Measurements from ENCODE around the gene IL13RA2. TPM values are rescaled to one million over a fixed set of nuclear protein-coding genes. Genes with fewer than 3 reads are reported as not detected.

Gene IL13RA2, protein sequence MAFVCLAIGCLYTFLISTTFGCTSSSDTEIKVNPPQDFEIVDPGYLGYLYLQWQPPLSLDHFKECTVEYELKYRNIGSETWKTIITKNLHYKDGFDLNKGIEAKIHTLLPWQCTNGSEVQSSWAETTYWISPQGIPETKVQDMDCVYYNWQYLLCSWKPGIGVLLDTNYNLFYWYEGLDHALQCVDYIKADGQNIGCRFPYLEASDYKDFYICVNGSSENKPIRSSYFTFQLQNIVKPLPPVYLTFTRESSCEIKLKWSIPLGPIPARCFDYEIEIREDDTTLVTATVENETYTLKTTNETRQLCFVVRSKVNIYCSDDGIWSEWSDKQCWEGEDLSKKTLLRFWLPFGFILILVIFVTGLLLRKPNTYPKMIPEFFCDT
- total RNA-seq (2014; rRNA removed; shearing (Covaris generic)) (9.4 and 11.5 TPM in 2 replicates), polyA plus RNA-seq (2016; fragmentation: Nextera tagmentation; extraction: Ambion mirVana) (11.6 and 12.3 TPM in 2 replicates)

DNA sequence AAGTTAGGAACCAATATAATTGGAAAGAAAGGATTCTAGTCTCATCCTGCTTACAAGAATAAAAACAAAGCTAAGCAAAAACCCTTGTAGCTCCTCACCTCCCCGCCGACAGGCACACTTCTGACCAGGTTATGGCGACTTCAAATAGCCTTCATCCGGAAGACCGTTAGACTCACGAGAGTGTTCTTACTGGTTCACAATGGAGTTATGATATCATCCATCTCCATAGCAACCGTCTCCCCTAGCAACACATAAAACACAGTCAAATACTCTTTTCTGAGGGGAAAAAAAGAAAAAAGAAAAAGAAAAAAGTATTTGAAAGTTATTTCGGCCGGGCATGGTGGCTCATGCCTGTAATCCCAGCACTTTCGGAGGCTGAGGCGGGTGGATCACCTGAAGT lies at the start of gene IL13RA2:
TSS of gene IL13RA2 (minus strand) at position 162 of the 400 bp plus-strand sequence. CDS start 347 bp downstream, outside the sequence.
- Histone ChIP-seq H3K9ac (no peak within 1 kb of the TSS), H2AFZ (peak within 1 kb of the TSS; percentile 50), H3K9me2 (ENCODE audit: insufficient read depth) (no peaks in the 10 kb centered on the region), H3K9me3 (ENCODE audit: low read depth) (no peaks in the 10 kb centered on the region), H3F3A (ENCODE audit: insufficient read depth) (peaks cover 19% of the 10 kb centered on the region), H3K27me3 (replicated peaks; ENCODE audit: insufficient read depth) (no peaks in the 10 kb centered on the region), H3K4me2 (ENCODE audit: unreplicated experiment) (no peak within 1 kb of the TSS), H3K4me1 (ENCODE audit: insufficient read depth) (peaks cover 35% of the 10 kb centered on the region), H4K20me1 (ENCODE audit: insufficient read depth) (no peaks in the 10 kb centered on the region), H3K27ac (peak within 1 kb of the TSS; percentile 75), H3K36me3 (ENCODE audit: low read depth) (no peaks in the 10 kb centered on the region), H3K4me3 (no peak within 1 kb of the TSS), H3K79me2 (ENCODE audit: insufficient read depth) (no peaks in the 10 kb centered on the region)
- 78 to 87% methylated on average over 10 to 11 of the region's 11 CpGs for WGBS, 2 experiments (ENCODE audit: low coverage in 1 of 2, low lambda C conversion rate in 2 of 2, missing lambda C conversion rate in 2 of 2)
- TF ChIP-seq EZH2 (IDR thresholded peaks at IDR 0.05; ENCODE audit: insufficient read depth, poor library complexity, severe bottlenecking) (no peak), EZH2phosphoT487 (IDR thresholded peaks at IDR 0.05; ENCODE audit: insufficient read depth, low read depth) (no peak)
- in situ Hi-C loops (cut with MboI): no loop called here
- no peak for DNase-seq

DNA sequence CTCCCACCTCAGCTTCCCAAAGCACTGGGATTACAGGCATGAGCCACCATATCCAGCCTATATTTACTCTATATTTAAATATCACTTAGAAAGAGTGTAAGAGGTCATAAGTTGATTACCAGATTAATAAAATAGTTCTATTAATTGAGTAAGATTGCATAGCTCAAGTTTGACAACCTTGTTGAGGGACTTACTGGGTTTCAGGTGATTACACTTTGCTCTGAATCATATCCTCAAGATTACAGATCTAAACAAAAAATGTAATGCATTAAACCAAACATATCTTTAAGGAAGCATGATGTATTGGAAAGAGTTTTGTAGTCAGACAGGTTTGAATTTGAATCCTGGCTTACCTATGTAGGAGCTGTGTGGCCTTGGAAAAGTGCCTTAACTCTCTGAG lies 47.9 kb upstream of the IL13RA2 start:
- no peaks in the 10 kb centered on the region for H3K9me3 ChIP-seq (ENCODE audit: low read depth)
- TF ChIP-seq EZH2 (IDR thresholded peaks at IDR 0.05; ENCODE audit: insufficient read depth, poor library complexity, severe bottlenecking): no peak
- no peak for TF ChIP-seq EZH2phosphoT487 (IDR thresholded peaks at IDR 0.05; ENCODE audit: insufficient read depth, low read depth)
- H2AFZ ChIP-seq: no peak overlapping the region
- no peak overlapping the region for H3K4me2 ChIP-seq (ENCODE audit: unreplicated experiment)
- H3K9ac ChIP-seq: no peak overlapping the region
- in situ Hi-C loops (cut with MboI): no loop called here
- H3K4me1 ChIP-seq (ENCODE audit: insufficient read depth): peaks cover 13% of the 10 kb centered on the region
- no peaks in the 10 kb centered on the region for H3K36me3 ChIP-seq (ENCODE audit: low read depth)
- H3K79me2 ChIP-seq (ENCODE audit: insufficient read depth): no peaks in the 10 kb centered on the region
- no peaks in the 10 kb centered on the region for H3K27me3 ChIP-seq (replicated peaks; ENCODE audit: insufficient read depth)
- H3K27ac ChIP-seq: no peak overlapping the region
- no peaks in the 10 kb centered on the region for H4K20me1 ChIP-seq (ENCODE audit: insufficient read depth)
- H3K9me2 ChIP-seq (ENCODE audit: insufficient read depth): no peaks in the 10 kb centered on the region
- H3F3A ChIP-seq (ENCODE audit: insufficient read depth): no peaks in the 10 kb centered on the region
- no peak for DNase-seq
- no peak overlapping the region for H3K4me3 ChIP-seq

DNA sequence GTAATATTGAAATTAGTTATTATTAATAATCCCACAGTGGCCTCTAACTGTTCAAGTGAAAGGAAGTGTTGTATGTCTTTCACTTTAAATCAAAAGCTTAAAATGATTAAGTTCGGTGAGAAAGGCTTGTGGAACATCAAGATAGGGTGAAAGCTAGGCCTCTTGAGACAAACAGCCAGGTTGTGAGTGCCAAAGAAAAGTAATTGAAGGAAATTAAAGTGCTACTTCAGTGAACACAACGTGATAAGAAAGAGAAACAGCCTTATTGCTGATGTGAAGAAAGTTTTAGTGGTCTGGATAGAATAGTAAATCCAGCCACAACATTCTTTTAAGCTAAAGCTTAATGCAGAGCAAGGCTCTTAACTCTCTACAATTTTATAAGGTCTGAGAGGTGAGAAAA lies 42.6 kb upstream of the IL13RA2 start:
- Histone ChIP-seq H4K20me1 (ENCODE audit: insufficient read depth) (no peaks in the 10 kb centered on the region), H3K4me2 (ENCODE audit: unreplicated experiment) (no peak overlapping the region), H3F3A (ENCODE audit: insufficient read depth) (peaks cover 24% of the 10 kb centered on the region), H3K9me2 (ENCODE audit: insufficient read depth) (no peaks in the 10 kb centered on the region), H3K9me3 (ENCODE audit: low read depth) (no peaks in the 10 kb centered on the region), H3K79me2 (ENCODE audit: insufficient read depth) (no peaks in the 10 kb centered on the region), H3K4me1 (ENCODE audit: insufficient read depth) (peaks cover 19% of the 10 kb centered on the region), H3K9ac (no peak overlapping the region), H2AFZ (no peak overlapping the region), H3K36me3 (ENCODE audit: low read depth) (no peaks in the 10 kb centered on the region), H3K4me3 (no peak overlapping the region), H3K27me3 (replicated peaks; ENCODE audit: insufficient read depth) (no peaks in the 10 kb centered on the region), H3K27ac (no peak overlapping the region)
- no peak for DNase-seq
- in situ Hi-C loops (cut with MboI): no loop called here
- TF ChIP-seq EZH2phosphoT487 (IDR thresholded peaks at IDR 0.05; ENCODE audit: insufficient read depth, low read depth) (no peak), EZH2 (IDR thresholded peaks at IDR 0.05; ENCODE audit: insufficient read depth, poor library complexity, severe bottlenecking) (no peak)
- 52 to 53% methylated on average over 2 of the region's 2 CpGs for WGBS, 2 experiments (ENCODE audit: low coverage in 1 of 2, low lambda C conversion rate in 2 of 2, missing lambda C conversion rate in 2 of 2)

DNA sequence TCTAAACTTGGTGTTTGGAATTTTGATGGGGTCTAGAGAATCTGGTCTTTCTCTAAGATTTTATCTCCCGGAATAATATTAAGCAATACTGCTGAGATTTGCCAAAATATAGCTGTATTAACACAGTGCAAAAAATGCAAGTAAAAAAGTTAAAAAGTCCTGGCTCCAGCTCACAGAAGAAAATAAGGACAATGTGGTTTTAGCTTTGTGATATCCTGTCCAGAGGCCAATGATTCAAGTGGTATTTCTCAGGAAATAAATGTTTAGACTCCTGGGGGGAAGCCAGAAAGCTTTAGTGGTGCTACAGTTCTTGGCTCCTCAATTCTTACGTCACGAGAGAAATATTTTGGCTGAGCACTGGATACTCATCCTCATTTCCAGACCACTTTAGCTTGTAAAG lies 40.9 kb upstream of the IL13RA2 start:
- peak overlapping the region; percentile 70 for H3K4me2 ChIP-seq (ENCODE audit: unreplicated experiment)

More for the DNA sequence above, 40.9 kb upstream of the IL13RA2 start:
- WGBS, 2 experiments (ENCODE audit: low coverage in 1 of 2, low lambda C conversion rate in 2 of 2, missing lambda C conversion rate in 2 of 2): 0% methylated on average over 3 of the region's 3 CpGs
- no peaks in the 10 kb centered on the region for H3K79me2 ChIP-seq (ENCODE audit: insufficient read depth)
- H3K27me3 ChIP-seq (replicated peaks; ENCODE audit: insufficient read depth): no peaks in the 10 kb centered on the region
- no peaks in the 10 kb centered on the region for H4K20me1 ChIP-seq (ENCODE audit: insufficient read depth)
- in situ Hi-C loops (cut with MboI): no loop called here
- peak overlapping the region; percentile 61 for H3K27ac ChIP-seq
- no peak overlapping the region for H2AFZ ChIP-seq
- no peaks in the 10 kb centered on the region for H3K9me3 ChIP-seq (ENCODE audit: low read depth)
- H3F3A ChIP-seq (ENCODE audit: insufficient read depth): peaks cover 24% of the 10 kb centered on the region
- peak; percentile 90 for DNase-seq
- H3K9ac ChIP-seq: peak overlapping the region; percentile 35; the same call in 1 of the 2 replicates
- peaks cover 19% of the 10 kb centered on the region for H3K4me1 ChIP-seq (ENCODE audit: insufficient read depth)
- H3K4me3 ChIP-seq: peak overlapping the region; percentile 51
- no peak for TF ChIP-seq EZH2phosphoT487 (IDR thresholded peaks at IDR 0.05; ENCODE audit: insufficient read depth, low read depth)
- no peak for TF ChIP-seq EZH2 (IDR thresholded peaks at IDR 0.05; ENCODE audit: insufficient read depth, poor library complexity, severe bottlenecking)
- H3K9me2 ChIP-seq (ENCODE audit: insufficient read depth): no peaks in the 10 kb centered on the region
- no peaks in the 10 kb centered on the region for H3K36me3 ChIP-seq (ENCODE audit: low read depth)
